ENCODE results near the gene SLC16A12.

GRCh38 chr10:89543841-89544240 is 8.4 kb upstream of the SLC16A12 start:
- no peak for TF ChIP-seq CTCF (optimal IDR thresholded peaks at IDR 0.05 in 1 of 3, IDR thresholded peaks at IDR 0.05 in 1 of 3, conservative IDR thresholded peaks at IDR 0.05 in 1 of 3; ENCODE audit: extremely low read depth in 1 of 3, insufficient read depth in 2 of 3, low read length in 3 of 3)
- TF ChIP-seq EZH2 (IDR thresholded peaks at IDR 0.05; ENCODE audit: low read length): no peak

All from keratinocyte (primary cell).